H1 (cell line): ENCODE results near the gene WSCD2. TPM values are rescaled to one million over a fixed set of nuclear protein-coding genes. Genes with fewer than 3 reads are reported as not detected.

Experiments used
- BACH1 ChIP-seq: IDR thresholded peaks from 2 replicates; pipeline ENCODE4 v1.6.1; 2012; ENCODE audit warnings: low read length, improper control_type of control experiment
- NRF1 ChIP-seq: IDR thresholded peaks from 2 replicates; pipeline ENCODE4 v1.6.1; 2011; ENCODE audit warnings: mild to moderate bottlenecking, low read depth, low read length, improper control_type of control experiment
- polyA plus RNA-seq, 7 experiments: library from polyadenylated mRNA; depleted of rRNA in 3 of 7; stranded (reverse) in 5 of 7; unstranded in 2 of 7; fragments of >200 nt in 5 of 7; fragments of 200-250 nt in 2 of 7; gene quantifications; 1 replicate in 5 of 7; 2 replicates in 1 of 7; 4 replicates in 1 of 7; pipeline versions ENCODE4 v1.2.1 to v1.2.3, GENCODE V29; 2011 to 2013; ENCODE audit warnings: missing spikeins in 2 of 7, mixed read lengths in 2 of 7
- total RNA-seq: library from RNA; stranded (reverse); fragmentation: NEBNext Ultra II Directional; extraction: Animal tissue kit (Norgen Biotek cat#: 25700); gene quantifications from 2 replicates; pipeline ENCODE4 v1.2.1, GENCODE V29; 2021
- TF ChIP-seq, protein P1 (sequence below): fragments of 300-600 bp; sonication (generic); IDR thresholded peaks from 2 replicates; pipeline ENCODE4 v1.7.1; 2012; ENCODE audit warnings: low read length, moderate library complexity, mild to moderate bottlenecking, inconsistent platforms; ENCODE audit not compliant: insufficient replicate concordance
- TF ChIP-seq, protein P2 (sequence below): IDR thresholded peaks from 2 replicates; pipeline ENCODE4 v1.6.1; 2012; ENCODE audit warnings: inconsistent platforms

WSCD2 gene
- total and polyA plus RNA-seq, 2 of the 8 experiments (the other 6 are each of a cell fraction or from before 2014, with no cell fraction given) = 1.3 to 2.2 TPM

DNA sequence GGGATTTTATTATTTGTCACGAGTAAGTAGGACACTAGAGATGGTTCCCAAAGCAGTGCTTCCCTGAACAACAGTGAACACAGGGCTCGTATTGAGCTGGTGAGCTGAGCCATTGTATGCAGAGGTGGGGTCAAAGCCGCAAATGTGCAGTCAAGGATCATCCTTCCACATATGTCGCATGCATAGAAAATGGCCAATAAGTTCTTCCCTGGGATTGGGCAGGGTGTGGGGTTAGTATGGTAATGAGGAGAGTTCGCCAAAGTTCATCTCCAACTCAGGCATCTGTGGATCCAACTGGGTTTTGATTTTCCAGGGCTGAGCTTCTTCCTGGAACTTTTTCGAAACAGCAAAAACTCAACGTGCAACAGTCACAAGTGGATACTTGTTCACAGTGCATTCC lies 123.4 kb downstream of the WSCD2 start (continued):
- TF ChIP-seq, protein P1, sequence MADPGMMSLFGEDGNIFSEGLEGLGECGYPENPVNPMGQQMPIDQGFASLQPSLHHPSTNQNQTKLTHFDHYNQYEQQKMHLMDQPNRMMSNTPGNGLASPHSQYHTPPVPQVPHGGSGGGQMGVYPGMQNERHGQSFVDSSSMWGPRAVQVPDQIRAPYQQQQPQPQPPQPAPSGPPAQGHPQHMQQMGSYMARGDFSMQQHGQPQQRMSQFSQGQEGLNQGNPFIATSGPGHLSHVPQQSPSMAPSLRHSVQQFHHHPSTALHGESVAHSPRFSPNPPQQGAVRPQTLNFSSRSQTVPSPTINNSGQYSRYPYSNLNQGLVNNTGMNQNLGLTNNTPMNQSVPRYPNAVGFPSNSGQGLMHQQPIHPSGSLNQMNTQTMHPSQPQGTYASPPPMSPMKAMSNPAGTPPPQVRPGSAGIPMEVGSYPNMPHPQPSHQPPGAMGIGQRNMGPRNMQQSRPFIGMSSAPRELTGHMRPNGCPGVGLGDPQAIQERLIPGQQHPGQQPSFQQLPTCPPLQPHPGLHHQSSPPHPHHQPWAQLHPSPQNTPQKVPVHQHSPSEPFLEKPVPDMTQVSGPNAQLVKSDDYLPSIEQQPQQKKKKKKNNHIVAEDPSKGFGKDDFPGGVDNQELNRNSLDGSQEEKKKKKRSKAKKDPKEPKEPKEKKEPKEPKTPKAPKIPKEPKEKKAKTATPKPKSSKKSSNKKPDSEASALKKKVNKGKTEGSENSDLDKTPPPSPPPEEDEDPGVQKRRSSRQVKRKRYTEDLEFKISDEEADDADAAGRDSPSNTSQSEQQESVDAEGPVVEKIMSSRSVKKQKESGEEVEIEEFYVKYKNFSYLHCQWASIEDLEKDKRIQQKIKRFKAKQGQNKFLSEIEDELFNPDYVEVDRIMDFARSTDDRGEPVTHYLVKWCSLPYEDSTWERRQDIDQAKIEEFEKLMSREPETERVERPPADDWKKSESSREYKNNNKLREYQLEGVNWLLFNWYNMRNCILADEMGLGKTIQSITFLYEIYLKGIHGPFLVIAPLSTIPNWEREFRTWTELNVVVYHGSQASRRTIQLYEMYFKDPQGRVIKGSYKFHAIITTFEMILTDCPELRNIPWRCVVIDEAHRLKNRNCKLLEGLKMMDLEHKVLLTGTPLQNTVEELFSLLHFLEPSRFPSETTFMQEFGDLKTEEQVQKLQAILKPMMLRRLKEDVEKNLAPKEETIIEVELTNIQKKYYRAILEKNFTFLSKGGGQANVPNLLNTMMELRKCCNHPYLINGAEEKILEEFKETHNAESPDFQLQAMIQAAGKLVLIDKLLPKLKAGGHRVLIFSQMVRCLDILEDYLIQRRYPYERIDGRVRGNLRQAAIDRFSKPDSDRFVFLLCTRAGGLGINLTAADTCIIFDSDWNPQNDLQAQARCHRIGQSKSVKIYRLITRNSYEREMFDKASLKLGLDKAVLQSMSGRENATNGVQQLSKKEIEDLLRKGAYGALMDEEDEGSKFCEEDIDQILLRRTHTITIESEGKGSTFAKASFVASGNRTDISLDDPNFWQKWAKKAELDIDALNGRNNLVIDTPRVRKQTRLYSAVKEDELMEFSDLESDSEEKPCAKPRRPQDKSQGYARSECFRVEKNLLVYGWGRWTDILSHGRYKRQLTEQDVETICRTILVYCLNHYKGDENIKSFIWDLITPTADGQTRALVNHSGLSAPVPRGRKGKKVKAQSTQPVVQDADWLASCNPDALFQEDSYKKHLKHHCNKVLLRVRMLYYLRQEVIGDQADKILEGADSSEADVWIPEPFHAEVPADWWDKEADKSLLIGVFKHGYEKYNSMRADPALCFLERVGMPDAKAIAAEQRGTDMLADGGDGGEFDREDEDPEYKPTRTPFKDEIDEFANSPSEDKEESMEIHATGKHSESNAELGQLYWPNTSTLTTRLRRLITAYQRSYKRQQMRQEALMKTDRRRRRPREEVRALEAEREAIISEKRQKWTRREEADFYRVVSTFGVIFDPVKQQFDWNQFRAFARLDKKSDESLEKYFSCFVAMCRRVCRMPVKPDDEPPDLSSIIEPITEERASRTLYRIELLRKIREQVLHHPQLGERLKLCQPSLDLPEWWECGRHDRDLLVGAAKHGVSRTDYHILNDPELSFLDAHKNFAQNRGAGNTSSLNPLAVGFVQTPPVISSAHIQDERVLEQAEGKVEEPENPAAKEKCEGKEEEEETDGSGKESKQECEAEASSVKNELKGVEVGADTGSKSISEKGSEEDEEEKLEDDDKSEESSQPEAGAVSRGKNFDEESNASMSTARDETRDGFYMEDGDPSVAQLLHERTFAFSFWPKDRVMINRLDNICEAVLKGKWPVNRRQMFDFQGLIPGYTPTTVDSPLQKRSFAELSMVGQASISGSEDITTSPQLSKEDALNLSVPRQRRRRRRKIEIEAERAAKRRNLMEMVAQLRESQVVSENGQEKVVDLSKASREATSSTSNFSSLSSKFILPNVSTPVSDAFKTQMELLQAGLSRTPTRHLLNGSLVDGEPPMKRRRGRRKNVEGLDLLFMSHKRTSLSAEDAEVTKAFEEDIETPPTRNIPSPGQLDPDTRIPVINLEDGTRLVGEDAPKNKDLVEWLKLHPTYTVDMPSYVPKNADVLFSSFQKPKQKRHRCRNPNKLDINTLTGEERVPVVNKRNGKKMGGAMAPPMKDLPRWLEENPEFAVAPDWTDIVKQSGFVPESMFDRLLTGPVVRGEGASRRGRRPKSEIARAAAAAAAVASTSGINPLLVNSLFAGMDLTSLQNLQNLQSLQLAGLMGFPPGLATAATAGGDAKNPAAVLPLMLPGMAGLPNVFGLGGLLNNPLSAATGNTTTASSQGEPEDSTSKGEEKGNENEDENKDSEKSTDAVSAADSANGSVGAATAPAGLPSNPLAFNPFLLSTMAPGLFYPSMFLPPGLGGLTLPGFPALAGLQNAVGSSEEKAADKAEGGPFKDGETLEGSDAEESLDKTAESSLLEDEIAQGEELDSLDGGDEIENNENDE = no peak
- TF ChIP-seq BACH1 (no peak), NRF1 (no peak)
- TF ChIP-seq, protein P2, sequence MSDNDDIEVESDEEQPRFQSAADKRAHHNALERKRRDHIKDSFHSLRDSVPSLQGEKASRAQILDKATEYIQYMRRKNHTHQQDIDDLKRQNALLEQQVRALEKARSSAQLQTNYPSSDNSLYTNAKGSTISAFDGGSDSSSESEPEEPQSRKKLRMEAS = no peak
